Measurements from ENCODE around the gene CAMK2B.

DNA sequence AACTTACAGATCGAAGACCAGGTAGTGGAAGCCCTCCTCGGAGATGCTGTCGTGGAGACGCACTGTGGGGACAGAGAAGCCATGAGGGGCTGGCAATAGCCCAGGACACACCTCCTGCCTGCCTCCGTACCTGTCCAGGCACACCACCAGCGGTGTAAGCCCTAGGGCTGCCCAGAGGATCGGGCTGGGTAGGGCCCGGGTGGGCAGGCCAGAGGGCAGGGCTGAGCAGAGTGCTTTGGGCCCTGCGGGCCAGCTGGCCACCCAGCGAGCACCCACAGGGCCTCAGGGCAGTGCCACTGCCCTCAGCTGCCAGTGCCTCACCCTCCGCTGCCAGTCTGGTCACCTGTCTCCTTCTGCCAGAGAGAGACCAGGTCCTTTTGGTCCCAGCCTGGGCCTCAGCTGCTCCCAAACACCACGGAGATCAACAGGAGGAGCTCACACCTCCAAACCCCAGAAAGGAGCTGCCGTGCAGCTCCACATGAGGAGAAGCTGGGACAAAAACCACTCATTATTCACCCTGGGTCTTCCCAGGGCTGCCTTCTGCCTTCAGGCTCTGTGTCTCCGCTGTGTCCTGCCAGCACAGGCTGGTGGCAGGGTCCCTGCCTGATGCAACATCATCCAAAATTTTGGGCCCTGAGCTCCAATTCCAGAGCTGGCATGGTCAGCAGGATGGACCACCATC is 66.4 kb downstream of the CAMK2B start:
- TF ChIP-seq POLR2A (IDR thresholded peaks at IDR 0.05; ENCODE audit: low read depth, low read length) (no peak), POLR2AphosphoS5 (IDR thresholded peaks at IDR 0.05; ENCODE audit: low read depth, low read length) (no peak), POU2F2 (IDR thresholded peaks at IDR 0.05; ENCODE audit: low read depth, low read length) (no peak), TAF1 (IDR thresholded peaks at IDR 0.05; ENCODE audit: low read depth, low read length) (no peak)
